Measurements from ENCODE around the gene PRKAR2B.

The PRKAR2B gene

DNA sequence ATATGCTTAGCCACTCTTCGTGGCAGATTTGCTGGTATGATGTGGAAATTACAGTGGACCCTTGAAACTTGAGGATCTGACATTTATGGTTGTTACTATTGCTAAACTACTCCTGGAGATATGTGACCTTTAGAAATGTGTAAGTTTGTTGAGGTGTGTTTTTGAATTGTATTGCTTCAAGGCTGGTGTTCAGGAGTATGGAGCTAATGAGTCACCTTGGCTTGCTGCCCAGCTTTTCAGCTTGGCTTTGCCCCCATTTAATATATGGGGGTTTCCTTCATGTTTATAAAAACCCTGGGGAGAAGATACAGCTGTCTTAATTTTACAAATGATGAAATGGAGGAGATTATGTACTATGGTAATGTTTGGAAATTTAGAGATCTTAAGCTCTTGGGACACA, 135.9 kb downstream of the PRKAR2B start:
- TF ChIP-seq, protein P1, sequence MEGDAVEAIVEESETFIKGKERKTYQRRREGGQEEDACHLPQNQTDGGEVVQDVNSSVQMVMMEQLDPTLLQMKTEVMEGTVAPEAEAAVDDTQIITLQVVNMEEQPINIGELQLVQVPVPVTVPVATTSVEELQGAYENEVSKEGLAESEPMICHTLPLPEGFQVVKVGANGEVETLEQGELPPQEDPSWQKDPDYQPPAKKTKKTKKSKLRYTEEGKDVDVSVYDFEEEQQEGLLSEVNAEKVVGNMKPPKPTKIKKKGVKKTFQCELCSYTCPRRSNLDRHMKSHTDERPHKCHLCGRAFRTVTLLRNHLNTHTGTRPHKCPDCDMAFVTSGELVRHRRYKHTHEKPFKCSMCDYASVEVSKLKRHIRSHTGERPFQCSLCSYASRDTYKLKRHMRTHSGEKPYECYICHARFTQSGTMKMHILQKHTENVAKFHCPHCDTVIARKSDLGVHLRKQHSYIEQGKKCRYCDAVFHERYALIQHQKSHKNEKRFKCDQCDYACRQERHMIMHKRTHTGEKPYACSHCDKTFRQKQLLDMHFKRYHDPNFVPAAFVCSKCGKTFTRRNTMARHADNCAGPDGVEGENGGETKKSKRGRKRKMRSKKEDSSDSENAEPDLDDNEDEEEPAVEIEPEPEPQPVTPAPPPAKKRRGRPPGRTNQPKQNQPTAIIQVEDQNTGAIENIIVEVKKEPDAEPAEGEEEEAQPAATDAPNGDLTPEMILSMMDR (IDR thresholded peaks at IDR 0.05) = no peak
- H3K4me3 ChIP-seq = no peak overlapping the region
- peak overlapping the region in 1 of 2 donors; percentile 43 for H3K27ac ChIP-seq
- no peak for DNase-seq (ENCODE audit: low spot score)

DNA sequence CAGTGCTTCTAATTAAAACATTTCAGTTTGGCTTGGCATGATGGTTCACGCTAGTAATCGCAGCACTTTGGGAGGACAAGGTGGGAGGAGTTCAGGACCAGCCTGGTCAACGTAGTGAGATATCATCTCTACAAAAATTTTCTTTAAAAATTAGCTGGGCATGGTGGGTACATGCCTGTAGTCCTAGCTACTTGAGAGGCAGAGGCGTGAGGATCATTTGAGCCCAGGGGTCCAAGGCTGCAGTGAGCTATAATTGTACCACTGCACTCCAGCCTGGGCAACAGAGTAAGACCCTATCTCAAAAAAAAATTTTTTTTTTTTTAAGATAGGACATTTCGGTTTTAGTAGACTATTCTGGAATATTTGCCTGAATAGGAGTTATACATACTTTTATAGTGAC, 136.7 kb downstream of the PRKAR2B start:
- no peak overlapping the region for H3K27ac ChIP-seq
- DNase-seq (ENCODE audit: low spot score) = no peak
- TF ChIP-seq, protein P1 (IDR thresholded peaks at IDR 0.05) = no peak

DNA sequence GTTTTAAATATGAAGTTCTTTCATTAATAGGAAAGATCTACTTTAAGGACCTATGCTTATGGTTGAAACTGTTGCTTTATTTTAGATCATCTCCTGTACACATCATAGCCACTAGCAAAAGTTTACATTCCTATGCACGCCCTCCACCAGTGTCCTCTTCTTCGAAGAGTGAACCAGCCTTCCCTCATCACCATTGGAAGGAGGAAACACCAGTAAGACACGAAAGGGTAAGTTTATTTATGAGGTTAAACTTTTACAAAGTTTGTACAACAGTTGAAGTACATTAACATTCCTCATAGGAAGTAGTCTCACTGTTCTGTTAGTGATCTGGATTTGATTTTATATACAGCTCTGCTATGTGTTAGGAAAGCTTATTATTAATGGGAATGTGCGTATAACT, 141.2 kb downstream of the PRKAR2B start:
- no peak overlapping the region for H3K27ac ChIP-seq
- TF ChIP-seq, protein P1 (IDR thresholded peaks at IDR 0.05) = no peak
- H3K4me3 ChIP-seq = no peak overlapping the region
- no peak for DNase-seq (ENCODE audit: low spot score)

More for the DNA sequence above, 136.7 kb downstream of the PRKAR2B start:
- no peak overlapping the region for H3K4me3 ChIP-seq

DNA sequence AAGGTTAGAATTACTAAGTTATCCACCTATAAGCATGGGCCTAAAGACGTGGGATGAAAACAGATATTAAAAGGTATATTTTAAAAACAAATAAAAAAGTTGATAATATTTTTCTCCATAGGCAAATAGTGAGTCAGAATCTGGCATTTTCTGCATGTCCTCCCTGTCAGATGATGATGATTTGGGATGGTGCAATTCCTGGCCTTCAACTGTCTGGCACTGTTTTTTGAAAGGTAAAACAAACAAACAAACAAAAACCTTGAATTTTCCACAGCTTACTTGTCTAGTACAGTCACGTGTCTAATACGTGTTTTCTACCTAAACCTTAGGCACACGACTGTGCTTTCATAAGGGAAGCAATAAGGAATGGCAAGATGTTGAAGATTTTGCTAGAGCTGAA, 141.7 kb downstream of the PRKAR2B start:
- TF ChIP-seq, protein P1 (IDR thresholded peaks at IDR 0.05) = no peak
- DNase-seq (ENCODE audit: low spot score) = no peak
- Histone ChIP-seq H3K27ac (no peak overlapping the region), H3K4me3 (no peak overlapping the region)

DNA sequence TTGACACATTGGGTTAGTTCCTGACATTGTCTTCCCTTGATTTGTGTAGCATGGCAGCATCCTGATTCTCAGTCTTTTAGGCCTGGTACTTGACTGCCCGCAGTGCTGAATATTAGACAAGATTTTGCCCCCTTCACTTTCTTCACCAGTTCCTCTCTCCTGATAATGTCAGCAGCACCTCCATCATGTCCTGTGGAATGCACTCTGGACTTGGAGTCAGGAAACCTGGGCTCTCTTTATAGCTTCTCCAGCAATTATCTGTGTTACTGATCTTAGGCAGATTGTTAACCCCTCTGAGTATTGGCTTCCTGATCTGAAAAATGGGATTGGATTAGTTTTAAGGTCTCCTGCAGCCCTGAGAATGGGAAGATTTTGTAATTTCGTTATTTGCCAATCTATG, 143.3 kb downstream of the PRKAR2B start:
- DNase-seq (ENCODE audit: low spot score) = no peak

DNA sequence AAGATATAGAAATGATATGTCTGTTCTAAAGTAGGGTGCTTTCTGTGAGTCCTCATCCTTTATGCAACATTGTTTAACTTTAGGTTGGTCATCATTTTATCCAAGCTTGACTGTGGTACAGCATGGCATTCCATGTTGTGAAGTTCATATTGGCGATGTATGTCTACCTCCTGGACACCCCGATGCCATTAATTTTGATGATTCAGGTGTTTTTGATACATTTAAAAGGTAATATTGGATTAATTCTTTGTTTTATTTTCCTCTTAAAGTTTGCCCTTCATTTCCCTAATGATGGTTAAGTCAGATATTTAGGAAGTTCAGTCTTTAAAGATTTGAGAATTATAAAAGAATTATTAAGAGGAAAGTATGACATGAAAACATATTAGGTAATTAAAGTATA, 145.6 kb downstream of the PRKAR2B start:
- Histone ChIP-seq H3K4me3 (no peak overlapping the region), H3K27ac (no peak overlapping the region)
- DNase-seq (ENCODE audit: low spot score) = no peak
- TF ChIP-seq, protein P1 (IDR thresholded peaks at IDR 0.05) = no peak

More for the DNA sequence above, 143.3 kb downstream of the PRKAR2B start:
- Histone ChIP-seq H3K27ac (no peak overlapping the region), H3K4me3 (no peak overlapping the region)
- TF ChIP-seq, protein P1 (IDR thresholded peaks at IDR 0.05) = no peak

DNA sequence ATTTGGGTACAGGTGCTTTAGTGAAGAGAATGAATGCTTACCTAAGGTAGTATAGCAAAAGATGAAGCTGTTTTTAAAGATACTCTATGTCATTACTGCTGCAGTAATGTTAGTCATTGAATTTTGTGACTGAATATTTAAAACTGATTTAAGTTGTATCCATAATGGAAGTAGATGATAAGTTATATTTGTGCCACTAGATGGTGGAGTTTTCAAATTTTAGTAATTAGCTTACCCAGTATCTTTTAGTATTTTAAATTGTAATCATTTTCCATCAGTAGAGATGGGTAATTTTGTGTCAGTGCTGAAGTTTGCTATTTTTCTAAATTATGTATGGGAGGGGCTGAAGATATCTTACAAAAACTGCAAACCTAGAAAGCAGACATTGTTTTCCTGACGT, 149.5 kb downstream of the PRKAR2B start:
- TF ChIP-seq, protein P1 (IDR thresholded peaks at IDR 0.05) = no peak
- DNase-seq (ENCODE audit: low spot score) = no peak
- no peak overlapping the region for H3K27ac ChIP-seq

More for the DNA sequence above, 149.5 kb downstream of the PRKAR2B start:
- no peak overlapping the region for H3K4me3 ChIP-seq

All from coronary artery (tissue), 2 donors.